GM23338 (cell line): ENCODE results near the gene EXO5. TPM values are rescaled to one million over a fixed set of nuclear protein-coding genes. Genes with fewer than 3 reads are reported as not detected.
A peak's percentile ranks its signal among the peaks of the same experiment; 100 is the strongest.

Source experiments
- ATAC-seq: fragments of 200-7000 bp; cut with Tn5 transposase; 3 replicates; pipeline ENCODE4 v1.9.1; 2020
- DNase-seq: peaks from one replicate; pipeline ENCODE4 v3.0.0-alpha.2; 2015; ENCODE audit warnings: low spot score
- H2AFZ ChIP-seq: fragments of 200-600 bp; sonication (generic); 2 replicates; pipeline ENCODE4 v1.8.0; 2016; ENCODE audit warnings: antibody characterized with exemption, mild to moderate bottlenecking, moderate library complexity
- H3F3A ChIP-seq: fragments of 200-600 bp; sonication (generic); replicated peaks from 2 replicates; pipeline ENCODE4 v1.8.0; 2017; ENCODE audit warnings: antibody characterized with exemption, mixed run types, low read depth
- H3K27ac ChIP-seq: fragments of 200-600 bp; sonication (generic); 2 replicates; pipeline ENCODE4 v1.6.1; 2016; ENCODE audit warnings: low read depth
- H3K27me3 ChIP-seq: fragments of 200-600 bp; sonication (generic); 2 replicates; pipeline ENCODE4 v1.8.0; 2016; ENCODE audit warnings: mild to moderate bottlenecking, mixed run types, moderate library complexity; ENCODE audit not compliant: insufficient read depth
- H3K36me3 ChIP-seq: fragments of 200-600 bp; sonication (generic); 2 replicates; pipeline ENCODE4 v1.8.0; 2016; ENCODE audit warnings: mild to moderate bottlenecking; ENCODE audit not compliant: insufficient read depth
- H3K4me1 ChIP-seq: fragments of 200-600 bp; sonication (generic); 2 replicates; pipeline ENCODE4 v1.8.0; 2016; ENCODE audit warnings: mild to moderate bottlenecking, moderate library complexity; ENCODE audit not compliant: insufficient read depth
- H3K4me2 ChIP-seq: fragments of 200-600 bp; sonication (generic); 2 replicates; pipeline ENCODE4 v1.7.1; 2017; ENCODE audit warnings: mixed run types
- H3K4me3 ChIP-seq: fragments of 200-600 bp; sonication (generic); 2 replicates; pipeline ENCODE4 v1.6.1; 2016; ENCODE audit warnings: mixed run types
- H3K79me2 ChIP-seq: fragments of 200-600 bp; sonication (generic); replicated peaks from 2 replicates; pipeline ENCODE4 v1.8.0; 2017; ENCODE audit warnings: mild to moderate bottlenecking; ENCODE audit not compliant: insufficient read depth
- H3K9me2 ChIP-seq: fragments of 200-600 bp; sonication (generic); 2 replicates; pipeline ENCODE4 v1.8.0; 2017; ENCODE audit not compliant: insufficient read depth
- H4K20me1 ChIP-seq: fragments of 200-600 bp; sonication (generic); replicated peaks from 2 replicates; pipeline ENCODE4 v1.8.0; 2017; ENCODE audit warnings: mild to moderate bottlenecking; ENCODE audit not compliant: insufficient read depth
- H3K27ac Mint-ChIP-seq: 2 replicates; pipeline ENCODE4 v1.8.0; 2020; ENCODE audit warnings: inconsistent platforms, mild to moderate bottlenecking, moderate library complexity, mixed read lengths
- H3K27me3 Mint-ChIP-seq: 3 replicates; pipeline ENCODE4 v1.8.0; 2022; ENCODE audit warnings: low read depth, mild to moderate bottlenecking, moderate library complexity, mixed read lengths, inconsistent platforms; ENCODE audit not compliant: insufficient read depth, poor library complexity
- H3K36me3 Mint-ChIP-seq: 3 replicates; pipeline ENCODE4 v1.8.0; 2021; ENCODE audit warnings: low read depth, mild to moderate bottlenecking, inconsistent platforms, moderate library complexity, mixed read lengths
- H3K4me1 Mint-ChIP-seq: 3 replicates; pipeline ENCODE4 v1.8.0; 2020; ENCODE audit warnings: mild to moderate bottlenecking, inconsistent platforms, mixed read lengths
- H3K4me3 Mint-ChIP-seq: 3 replicates; pipeline ENCODE4 v1.8.0; 2021; ENCODE audit warnings: moderate library complexity, mild to moderate bottlenecking, inconsistent platforms, mixed read lengths
- H3K9me3 Mint-ChIP-seq: 3 replicates; pipeline ENCODE4 v1.8.0; 2020; ENCODE audit warnings: moderate library complexity, mild to moderate bottlenecking, inconsistent platforms, mixed read lengths
- CREB1 ChIP-seq: fragments of 250-450 bp; sonication (Bioruptor Pico); IDR thresholded peaks from 2 replicates; pipeline ENCODE4 v1.5.0; 2020; ENCODE audit warnings: low read depth, mild to moderate bottlenecking, moderate library complexity
- ETS1 ChIP-seq: IDR thresholded peaks from 2 replicates; pipeline ENCODE4 v1.6.1; 2016; ENCODE audit warnings: antibody characterized with exemption
- JUNB ChIP-seq: IDR thresholded peaks from one replicate; pipeline ENCODE4 v1.6.1; 2016; ENCODE audit warnings: antibody characterized with exemption; ENCODE audit not compliant: unreplicated experiment
- POLR2AphosphoS5 ChIP-seq: IDR thresholded peaks from 2 replicates; pipeline ENCODE4 v1.6.1; 2016; ENCODE audit warnings: antibody characterized with exemption, low read depth
- REST ChIP-seq: IDR thresholded peaks from one replicate; pipeline ENCODE4 v1.6.1; 2018; ENCODE audit warnings: antibody characterized with exemption; ENCODE audit not compliant: unreplicated experiment
- STAT1 ChIP-seq: IDR thresholded peaks from one replicate; pipeline ENCODE4 v1.6.1; 2016; ENCODE audit warnings: antibody characterized with exemption; ENCODE audit not compliant: unreplicated experiment
- polyA plus RNA-seq: library from polyadenylated mRNA; unstranded; fragments of >200 nt; fragmentation: Nextera tagmentation; extraction: Ambion mirVana; gene quantifications from 2 replicates; pipeline ENCODE4 v1.2.1, GENCODE V29; 2016
- total RNA-seq: library from RNA; depleted of rRNA; stranded (reverse); fragments of >200 nt; shearing (Covaris generic); gene quantifications from 2 replicates; pipeline ENCODE4 v1.2.3, GENCODE V29; 2014

Gene EXO5
- total and polyA plus RNA-seq, 2 experiments from 2014 or later = 4.4 to 7.2 TPM

- no peak for TF ChIP-seq REST
- TF ChIP-seq STAT1 = no peak
These were observed 22.3 kb downstream of the EXO5 start (continued) for GRCh38 chr1:40530735-40531380.

- H3K27me3 Mint-ChIP-seq = peaks cover 4% of the 10 kb centered on the region
- H3K79me2 ChIP-seq = no peaks in the 10 kb centered on the region; the same call in 1 of the 2 replicates
These were observed 23.0 kb downstream of the EXO5 start, which contains the start of gene ZNF684 for GRCh38 chr1:40531381-40532061. TSS of gene ZNF684 (plus strand) at chr1:40531637. CDS start at chr1:40533167, 1,530 bp downstream.

More at GRCh38 chr1:40531381-40532061, 23.0 kb downstream of the EXO5 start, which contains the start of gene ZNF684:
- peak within 1 kb of the TSS; percentile 92 for H3K27ac ChIP-seq
- 0 out of 2 replicates have a peak, but pooled peaks cover 3% of the 10 kb centered on the region for H3K36me3 ChIP-seq
- TF ChIP-seq ETS1 (peak; percentile 91), POLR2AphosphoS5 (peak; percentile 92), CREB1 (peak; percentile 89), JUNB (no peak)
- no peaks in the 10 kb centered on the region for H3K27me3 ChIP-seq
- peaks cover 6% of the 10 kb centered on the region; the same call in 1 of the 2 replicates for H3K4me1 ChIP-seq
- H3F3A ChIP-seq = no peaks in the 10 kb centered on the region
- Mint-ChIP-seq H3K4me3 (peak within 1 kb of the TSS; percentile 99), H3K27ac (peak within 1 kb of the TSS; percentile 95), H3K9me3 (peaks cover 8% of the 10 kb centered on the region; the same call in 1 of the 3 replicates), H3K36me3 (peaks cover 11% of the 10 kb centered on the region; the same call in 2 of the 3 replicates), H3K4me1 (peaks cover 9% of the 10 kb centered on the region; the same call in 2 of the 3 replicates)
- peak within 1 kb of the TSS; percentile 58 for H3K4me3 ChIP-seq
- H3K4me2 ChIP-seq = peak within 1 kb of the TSS; percentile 86
- peak; percentile 96 for DNase-seq
- no peaks in the 10 kb centered on the region for H4K20me1 ChIP-seq
- H3K9me2 ChIP-seq = no peaks in the 10 kb centered on the region
- peak; percentile 99 for ATAC-seq
- peak within 1 kb of the TSS; percentile 57 for H2AFZ ChIP-seq
